ENCODE measurements around the gene DUS1L.
"Not testable (repeated sequence)": the region's sequence is repeated elsewhere in the genome, so short reads cannot be mapped to it uniquely, and the experiment has no call there.

Gene DUS1L

DNA sequence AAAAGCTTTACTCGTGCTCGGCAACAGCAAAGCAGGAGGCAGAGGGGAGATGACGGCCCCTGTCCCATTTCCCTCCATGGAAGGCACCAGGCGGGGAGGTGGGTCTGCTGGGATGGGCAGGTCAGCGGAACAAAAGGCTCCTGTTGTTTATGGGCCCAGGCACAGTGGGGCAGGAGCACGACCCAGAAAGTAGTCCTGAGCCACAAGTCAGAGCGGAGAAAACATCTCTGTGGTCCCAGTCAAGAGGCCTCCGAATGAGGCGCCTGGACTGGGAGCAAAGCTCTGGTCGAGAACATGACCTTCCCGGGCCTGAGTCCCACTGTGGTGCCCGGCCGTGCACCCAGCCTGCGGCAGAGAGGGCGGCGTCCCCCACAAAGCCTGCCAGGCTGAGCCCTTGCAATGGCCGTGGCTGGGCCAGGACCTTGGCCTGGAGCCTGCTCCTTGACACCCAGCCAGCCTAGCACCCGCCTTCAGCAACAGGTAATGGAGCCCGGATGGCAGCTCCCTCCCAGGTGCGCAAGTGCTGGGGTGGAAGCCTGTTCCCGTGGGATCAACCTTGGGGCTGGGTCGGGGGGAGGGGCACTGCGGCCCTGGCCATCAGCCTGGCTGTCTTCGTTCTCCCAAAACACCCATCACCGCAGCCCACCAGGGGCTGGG, 17.6 kb downstream of the DUS1L start:
- Histone ChIP-seq H3K27me3 (ENCODE audit: low read depth) (no peaks in the 10 kb centered on the region), H3K36me3 (replicated peaks) (peaks cover 7% of the 10 kb centered on the region), H3K4me1 (peaks cover 3% of the 10 kb centered on the region; the same call in 1 of the 2 replicates), H3K4me3 (no peak overlapping the region), H3K9me3 (no peaks in the 10 kb centered on the region)
- in situ Hi-C loops (cut with MboI; ENCODE audit: low sequenced_read_pairs), result no loop called here
- DNase-seq (ENCODE audit: low spot score in 2 of 2), result no peak

DNA sequence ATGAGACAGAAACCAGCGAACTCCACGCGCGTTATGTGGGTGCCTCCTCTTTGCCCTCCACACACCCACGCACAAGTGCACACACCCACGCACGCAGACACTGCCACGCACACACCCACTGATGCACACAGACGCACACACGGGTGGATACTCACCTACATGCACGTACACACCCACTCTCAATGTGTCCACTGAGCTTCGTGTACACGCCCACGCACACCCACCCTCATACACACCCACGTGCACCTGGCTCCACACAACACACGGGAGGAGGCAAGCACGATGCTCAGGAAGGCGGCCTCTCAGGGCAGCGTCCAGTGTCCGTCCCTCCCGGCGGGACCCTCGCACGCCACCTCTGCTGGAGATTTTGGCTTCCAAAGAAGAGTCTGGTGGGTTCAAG, 18.2 kb downstream of the DUS1L start:
- Histone ChIP-seq H3K27me3 (ENCODE audit: low read depth) (no peaks in the 10 kb centered on the region), H3K4me3 (no peak overlapping the region), H3K4me1 (peaks cover 3% of the 10 kb centered on the region; the same call in 1 of the 2 replicates), H3K36me3 (replicated peaks) (peaks cover 7% of the 10 kb centered on the region), H3K9me3 (no peaks in the 10 kb centered on the region)
- in situ Hi-C loops (cut with MboI; ENCODE audit: low sequenced_read_pairs), result no loop called here
- DNase-seq (ENCODE audit: low spot score in 2 of 2), result no peak

DNA sequence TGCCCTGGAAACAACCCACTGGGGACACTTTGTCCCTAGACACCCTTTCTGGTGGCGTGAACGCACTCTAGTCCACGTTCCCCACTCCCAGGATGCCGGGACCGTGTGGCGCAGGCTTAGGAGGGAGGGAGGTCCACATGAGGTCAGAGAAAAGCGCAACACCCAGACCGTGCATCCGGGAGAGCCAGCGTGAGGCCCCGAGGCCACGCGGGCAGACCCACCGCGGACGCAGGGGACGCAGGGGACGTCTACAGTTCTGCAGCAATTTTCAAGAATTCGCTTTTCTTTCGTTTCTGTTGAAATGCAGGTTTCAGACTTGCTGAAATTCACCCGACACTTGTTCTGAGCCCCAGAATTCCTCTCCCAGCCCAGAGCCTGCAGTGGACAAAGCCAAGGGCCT, 18.7 kb downstream of the DUS1L start:
- in situ Hi-C loops (cut with MboI; ENCODE audit: low sequenced_read_pairs), result no loop called here
- Histone ChIP-seq H3K9me3 (no peaks in the 10 kb centered on the region), H3K4me3 (no peak overlapping the region), H3K36me3 (replicated peaks) (peaks cover 7% of the 10 kb centered on the region), H3K4me1 (peaks cover 3% of the 10 kb centered on the region; the same call in 1 of the 2 replicates), H3K27me3 (ENCODE audit: low read depth) (no peaks in the 10 kb centered on the region)
- DNase-seq (ENCODE audit: low spot score in 2 of 2), result no peak

DNA sequence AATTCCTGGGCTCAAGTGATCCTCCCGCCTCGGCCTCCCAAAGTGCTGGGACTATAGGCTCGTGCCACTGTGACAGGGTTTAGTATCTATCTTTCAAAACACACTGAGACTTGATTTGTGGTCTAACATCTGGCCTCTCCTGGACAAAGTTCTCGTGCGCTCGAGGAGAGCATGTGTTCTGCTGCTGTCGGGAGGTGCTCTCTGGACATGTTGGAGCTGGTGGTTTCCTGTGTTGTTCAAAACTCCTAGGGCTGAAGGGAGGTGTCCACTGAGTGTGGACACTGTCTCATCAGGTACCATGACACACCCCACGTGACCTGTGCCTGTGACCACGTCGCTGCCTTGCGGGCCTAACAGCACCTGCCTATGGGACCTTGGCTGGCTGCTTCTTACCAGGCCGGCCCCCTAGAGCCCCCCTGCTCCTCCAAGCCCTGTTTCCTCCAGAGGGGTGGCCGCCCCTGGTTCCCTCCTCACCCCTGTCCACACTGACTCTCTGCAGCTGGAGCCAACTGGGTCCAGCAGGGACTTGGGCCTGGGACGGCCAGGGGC, 19.6 kb downstream of the DUS1L start:
- peaks cover 7% of the 10 kb centered on the region; the same call in 1 of the 2 replicates for H3K4me1 ChIP-seq
- H3K4me3 ChIP-seq, result no peak overlapping the region
- H3K27me3 ChIP-seq (ENCODE audit: low read depth), result no peaks in the 10 kb centered on the region
- no peak for DNase-seq (ENCODE audit: low spot score in 2 of 2)
- H3K9me3 ChIP-seq, result no peaks in the 10 kb centered on the region; the same call in 1 of the 2 replicates
- in situ Hi-C loops (cut with MboI; ENCODE audit: low sequenced_read_pairs), result no loop called here
- H3K36me3 ChIP-seq (replicated peaks), result peaks cover 7% of the 10 kb centered on the region

DNA sequence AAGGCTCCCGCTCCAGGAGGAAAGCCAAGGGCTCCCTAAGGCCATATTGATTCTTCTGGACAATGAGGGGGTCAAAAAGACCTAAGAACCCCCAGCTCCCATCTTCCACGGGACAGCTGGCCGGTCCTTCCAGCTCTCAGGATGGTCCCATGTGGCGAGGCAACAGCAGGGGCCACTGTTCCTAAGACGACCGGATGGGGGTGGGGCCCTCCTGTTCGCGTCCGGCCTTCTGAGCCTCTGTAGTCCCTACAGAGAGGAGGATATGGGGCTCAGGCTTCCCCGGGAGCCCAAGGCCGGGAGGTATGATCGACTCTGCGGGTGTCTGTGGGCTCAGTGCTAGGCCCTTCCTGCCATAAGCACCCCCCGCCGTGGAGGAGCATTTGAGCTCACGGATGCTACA, 22.1 kb downstream of the DUS1L start:
- no peak overlapping the region for H3K4me3 ChIP-seq

DNA sequence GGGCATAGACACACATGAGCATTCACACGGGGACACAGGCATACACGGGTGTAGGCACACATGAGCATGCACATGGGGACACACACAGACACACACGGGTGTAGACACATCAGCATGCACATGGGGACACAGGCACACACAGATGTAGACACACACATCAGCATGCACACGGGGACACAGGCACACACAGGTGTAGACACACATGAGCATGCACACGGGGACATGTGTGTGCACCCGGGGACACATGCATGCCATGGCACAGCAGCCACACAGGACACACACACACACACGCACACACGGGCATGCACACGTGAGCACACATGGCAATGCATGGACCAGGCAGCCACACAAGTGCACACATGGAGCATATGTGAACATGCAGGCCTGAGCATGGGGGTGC, 23.0 kb downstream of the DUS1L start:
- DNase-seq (ENCODE audit: low spot score in 2 of 2), result no peak
- in situ Hi-C loops (cut with MboI; ENCODE audit: low sequenced_read_pairs), result no loop called here

More for the DNA sequence above, 22.1 kb downstream of the DUS1L start:
- Histone ChIP-seq H3K9me3 (no peaks in the 10 kb centered on the region; the same call in 1 of the 2 replicates), H3K36me3 (replicated peaks) (no peaks in the 10 kb centered on the region; the same call in none of the 2 replicates), H3K27me3 (ENCODE audit: low read depth) (no peaks in the 10 kb centered on the region), H3K4me1 (peaks cover 4% of the 10 kb centered on the region; the same call in 1 of the 2 replicates)
- in situ Hi-C loops (cut with MboI; ENCODE audit: low sequenced_read_pairs), result no loop called here
- no peak for DNase-seq (ENCODE audit: low spot score in 2 of 2)

DNA sequence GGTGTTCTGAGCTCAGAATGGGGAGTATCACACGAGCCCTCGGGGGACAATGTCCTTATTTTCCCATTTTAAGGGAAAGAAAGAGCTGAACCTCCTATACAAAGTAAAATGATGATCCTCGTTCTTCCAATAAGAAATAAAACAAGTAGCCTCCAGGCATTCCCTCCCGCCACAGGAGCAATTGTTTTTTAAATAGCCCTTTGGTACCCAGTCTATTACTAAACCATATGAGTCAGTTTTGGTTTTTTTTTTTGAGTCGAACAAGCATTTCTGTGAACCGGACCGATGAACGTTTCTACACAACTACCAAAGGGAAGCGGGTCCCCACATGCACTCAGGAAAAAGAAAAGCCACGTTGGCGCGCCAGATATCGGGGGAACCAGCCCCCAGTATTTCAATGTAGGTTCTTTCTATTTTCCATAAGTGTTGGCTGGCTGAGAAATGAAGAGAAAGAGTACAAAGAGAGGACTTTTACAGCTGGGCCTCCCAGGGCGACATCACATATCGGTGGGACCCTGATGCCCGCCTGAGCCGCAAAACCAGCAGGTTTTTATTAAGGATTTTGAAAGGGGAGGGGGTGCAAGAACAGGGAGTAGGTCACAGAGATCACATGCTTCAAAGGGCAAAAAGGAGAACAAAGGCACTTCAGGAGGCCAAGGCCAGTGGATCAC, 24.3 kb downstream of the DUS1L start:
- no peaks in the 10 kb centered on the region; the same call in 1 of the 2 replicates for H3K9me3 ChIP-seq
- H3K4me1 ChIP-seq, result peaks cover 8% of the 10 kb centered on the region
- H3K36me3 ChIP-seq (replicated peaks), result peaks cover 8% of the 10 kb centered on the region
- H3K4me3 ChIP-seq, result no peak overlapping the region
- no peaks in the 10 kb centered on the region for H3K27me3 ChIP-seq (ENCODE audit: low read depth)
- in situ Hi-C loops (cut with MboI; ENCODE audit: low sequenced_read_pairs), result no loop called here
- peak; percentile 56 to 67 for DNase-seq (ENCODE audit: low spot score in 2 of 2)

More for the DNA sequence above, 23.0 kb downstream of the DUS1L start:
- Histone ChIP-seq H3K4me3 (no peak overlapping the region), H3K9me3 (no peaks in the 10 kb centered on the region; the same call in 1 of the 2 replicates), H3K4me1 (peaks cover 8% of the 10 kb centered on the region), H3K27me3 (ENCODE audit: low read depth) (no peaks in the 10 kb centered on the region), H3K36me3 (replicated peaks) (no peaks in the 10 kb centered on the region)

DNA sequence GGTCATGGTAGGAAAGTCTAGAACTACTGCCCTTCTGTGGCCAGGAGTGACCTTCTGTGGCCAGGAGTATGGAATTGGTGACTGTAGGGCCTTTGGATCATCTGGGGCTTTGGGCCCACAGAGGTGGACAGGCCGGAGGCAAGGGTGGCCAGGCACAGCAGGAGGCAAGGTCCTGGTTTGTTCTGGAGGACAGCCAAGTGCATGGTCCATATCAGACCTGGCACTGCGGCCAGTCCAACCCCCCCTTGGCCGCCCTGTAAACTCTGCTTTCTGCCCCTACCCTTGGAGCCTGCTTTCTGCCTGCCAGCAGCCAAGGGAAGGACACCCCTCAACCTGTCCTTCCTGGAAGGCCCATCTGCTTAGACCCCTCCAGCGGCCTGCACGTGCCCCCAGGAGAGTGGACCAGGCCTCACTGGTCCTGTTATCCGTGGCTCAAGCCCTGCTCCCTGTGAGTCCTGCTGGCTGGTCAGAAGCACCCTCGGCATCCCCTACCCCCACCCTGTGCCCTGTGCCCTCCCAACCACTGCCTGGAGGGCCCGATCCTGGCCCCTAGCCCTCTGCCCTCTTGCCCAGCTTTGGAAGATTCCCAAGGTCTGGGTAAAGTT, 25.8 kb downstream of the DUS1L start:
- DNase-seq (ENCODE audit: low spot score in 2 of 2), result no peak

DNA sequence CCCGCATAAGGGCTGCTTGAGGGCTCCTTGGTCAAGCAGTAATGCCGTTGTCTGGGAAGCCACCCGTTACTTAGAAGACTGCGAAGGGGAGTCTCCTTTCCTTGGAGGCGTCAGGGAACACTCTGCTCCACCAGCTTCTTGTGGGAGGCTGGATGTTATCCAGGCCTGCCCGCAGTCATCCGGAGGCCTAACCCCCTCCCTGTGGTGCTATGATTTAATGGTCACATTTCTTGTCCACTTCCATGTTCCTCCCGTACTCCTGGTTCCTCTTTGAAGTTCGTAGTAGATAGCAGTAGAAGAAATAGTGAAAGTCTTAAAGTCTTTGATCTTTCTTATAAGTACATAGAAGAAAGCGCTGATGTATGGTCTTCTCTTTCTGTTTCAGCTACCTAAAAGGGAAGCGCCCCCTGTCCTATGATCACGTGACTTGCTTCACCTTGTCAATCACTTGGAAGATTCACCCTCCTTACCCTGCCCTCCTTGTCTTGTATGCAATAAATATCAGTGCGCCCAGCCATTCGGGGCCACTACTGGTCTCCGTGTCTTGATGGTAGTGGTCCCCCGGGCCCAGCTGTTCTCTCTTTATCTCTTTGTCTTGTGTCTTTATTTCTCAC, 26.7 kb downstream of the DUS1L start:
- H3K4me3 ChIP-seq; DNase-seq (ENCODE audit: low spot score in 2 of 2); H3K27me3 ChIP-seq (ENCODE audit: low read depth); H3K9me3 ChIP-seq; in situ Hi-C loops (cut with MboI; ENCODE audit: low sequenced_read_pairs); H3K4me1 ChIP-seq: not testable (repeated sequence)
- peaks cover 20% of the 10 kb centered on the region for H3K36me3 ChIP-seq (replicated peaks)

More for the DNA sequence above, 25.8 kb downstream of the DUS1L start:
- Histone ChIP-seq H3K27me3 (ENCODE audit: low read depth) (no peaks in the 10 kb centered on the region), H3K9me3 (no peaks in the 10 kb centered on the region; the same call in 1 of the 2 replicates), H3K4me1 (peaks cover 8% of the 10 kb centered on the region), H3K4me3 (no peak overlapping the region), H3K36me3 (replicated peaks) (peaks cover 20% of the 10 kb centered on the region)
- in situ Hi-C loops (cut with MboI; ENCODE audit: low sequenced_read_pairs), result no loop called here

DNA sequence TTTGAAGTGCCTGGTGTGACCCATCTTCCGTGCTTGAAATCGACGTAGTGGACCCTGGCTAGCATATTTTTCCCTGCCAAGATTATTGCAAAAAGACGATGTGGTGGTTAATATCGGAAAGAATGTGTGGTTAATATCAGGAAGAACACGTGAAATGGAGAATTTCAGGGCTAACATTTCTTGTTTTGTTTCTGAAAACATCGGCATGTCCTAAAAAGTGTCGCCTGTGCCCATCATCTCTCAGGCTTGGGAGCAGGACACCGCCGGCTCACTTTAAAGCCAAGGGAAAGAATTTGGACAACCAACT, 27.8 kb downstream of the DUS1L start:
- Histone ChIP-seq H3K27me3 (ENCODE audit: low read depth) (no peaks in the 10 kb centered on the region), H3K36me3 (replicated peaks) (peaks cover 26% of the 10 kb centered on the region), H3K4me3 (peak overlapping the region; percentile 84), H3K4me1 (peaks cover 9% of the 10 kb centered on the region), H3K9me3 (no peaks in the 10 kb centered on the region; the same call in 1 of the 2 replicates)
- no peak for DNase-seq (ENCODE audit: low spot score in 2 of 2)
- in situ Hi-C loops (cut with MboI; ENCODE audit: low sequenced_read_pairs), result no loop called here

DNA sequence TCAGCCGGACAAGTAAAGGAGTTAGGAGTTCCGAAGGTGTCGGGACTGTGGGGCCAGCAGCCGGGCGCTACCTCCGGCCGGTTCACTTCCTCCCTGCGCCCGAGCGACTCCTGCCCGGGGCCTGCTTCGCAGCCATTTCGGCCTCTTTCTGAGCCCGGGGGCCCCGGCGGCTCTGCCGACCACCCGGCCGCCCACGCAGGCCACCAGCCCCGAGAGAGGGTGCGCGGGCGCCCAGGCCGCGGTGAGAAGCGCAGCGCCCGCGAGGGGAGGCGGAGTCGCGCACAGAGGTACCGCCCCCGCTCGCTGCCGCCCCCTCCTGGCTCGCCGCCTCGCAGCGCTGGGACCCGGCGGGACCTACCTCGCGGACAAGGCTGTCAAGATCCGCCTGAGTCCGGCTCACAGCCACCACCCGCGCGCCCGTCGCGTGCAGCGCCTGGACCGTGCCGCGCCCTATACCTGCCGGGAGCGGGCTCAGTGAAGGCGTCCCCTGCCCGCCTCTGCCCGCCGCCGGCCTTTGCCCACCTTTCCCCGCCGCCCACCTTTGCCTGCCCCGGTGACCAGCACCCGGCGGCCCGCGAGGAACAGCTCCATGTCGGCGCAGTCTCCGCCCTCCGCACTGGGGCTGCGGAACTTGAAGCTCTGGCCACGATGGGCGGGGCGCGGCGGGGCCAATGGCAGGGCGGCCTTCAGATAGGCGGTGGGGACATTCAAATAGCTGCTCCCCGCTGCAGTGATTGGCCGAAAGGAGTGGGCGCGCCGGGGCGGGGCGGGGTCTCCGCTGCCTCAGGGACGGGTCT, 28.3 kb downstream of the DUS1L start, which contains the start of gene DCXR:
TSS of gene DCXR (minus strand) at position 606 of the 797 bp plus-strand sequence. CDS start at position 591, 15 bp downstream.
- Histone ChIP-seq H3K27me3 (ENCODE audit: low read depth) (no peaks in the 10 kb centered on the region), H3K4me3 (peak within 1 kb of the TSS; percentile 84), H3K4me1 (peaks cover 12% of the 10 kb centered on the region), H3K9me3 (no peaks in the 10 kb centered on the region; the same call in 1 of the 2 replicates), H3K36me3 (replicated peaks) (peaks cover 29% of the 10 kb centered on the region)
- DNase-seq (ENCODE audit: low spot score in 2 of 2), result peak; percentile 94 to 99
- in situ Hi-C loops (cut with MboI; ENCODE audit: low sequenced_read_pairs), result no loop called here

DNA sequence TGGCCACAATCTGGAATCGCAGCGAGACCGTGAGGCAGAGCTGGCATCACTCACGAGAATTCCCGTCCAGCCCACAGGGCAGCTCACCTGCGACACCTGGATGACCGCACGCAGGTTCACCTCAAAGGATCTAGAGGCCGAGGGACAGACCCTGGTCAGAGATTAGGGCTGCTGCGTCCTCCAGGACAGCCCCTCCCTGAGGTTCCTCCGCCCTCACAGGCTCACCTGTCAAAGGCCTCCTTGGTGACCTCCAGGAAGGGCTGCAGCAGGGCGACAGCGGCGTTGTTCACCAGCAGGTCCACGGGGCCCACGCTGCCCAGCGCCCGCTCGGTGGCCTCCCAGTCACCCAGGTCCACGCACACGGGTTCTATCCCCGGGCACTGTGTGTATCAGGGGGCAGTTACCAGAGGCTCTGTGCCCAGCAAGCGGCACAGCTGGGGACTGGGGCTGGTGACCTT, 28.9 kb downstream of the DUS1L start:
- no peak for DNase-seq (ENCODE audit: low spot score in 2 of 2)
- in situ Hi-C loops (cut with MboI; ENCODE audit: low sequenced_read_pairs), result no loop called here
- no peaks in the 10 kb centered on the region for H3K27me3 ChIP-seq (ENCODE audit: low read depth)
- H3K4me3 ChIP-seq, result peak overlapping the region; percentile 84
- no peaks in the 10 kb centered on the region; the same call in 1 of the 2 replicates for H3K9me3 ChIP-seq
- peaks cover 12% of the 10 kb centered on the region for H3K4me1 ChIP-seq
- H3K36me3 ChIP-seq (replicated peaks), result peaks cover 29% of the 10 kb centered on the region

Measured in HAP-1 (cell line).